GM21723 (cell line): ENCODE results near the gene BCCIP.

Source experiments
- ATAC-seq: cut with Tn5 transposase; IDR thresholded peaks from one replicate; pipeline ENCODE4 v1.9.1; 2021; ENCODE audit warnings: mild to moderate bottlenecking, moderate library complexity; ENCODE audit not compliant: unreplicated experiment

Gene BCCIP

DNA sequence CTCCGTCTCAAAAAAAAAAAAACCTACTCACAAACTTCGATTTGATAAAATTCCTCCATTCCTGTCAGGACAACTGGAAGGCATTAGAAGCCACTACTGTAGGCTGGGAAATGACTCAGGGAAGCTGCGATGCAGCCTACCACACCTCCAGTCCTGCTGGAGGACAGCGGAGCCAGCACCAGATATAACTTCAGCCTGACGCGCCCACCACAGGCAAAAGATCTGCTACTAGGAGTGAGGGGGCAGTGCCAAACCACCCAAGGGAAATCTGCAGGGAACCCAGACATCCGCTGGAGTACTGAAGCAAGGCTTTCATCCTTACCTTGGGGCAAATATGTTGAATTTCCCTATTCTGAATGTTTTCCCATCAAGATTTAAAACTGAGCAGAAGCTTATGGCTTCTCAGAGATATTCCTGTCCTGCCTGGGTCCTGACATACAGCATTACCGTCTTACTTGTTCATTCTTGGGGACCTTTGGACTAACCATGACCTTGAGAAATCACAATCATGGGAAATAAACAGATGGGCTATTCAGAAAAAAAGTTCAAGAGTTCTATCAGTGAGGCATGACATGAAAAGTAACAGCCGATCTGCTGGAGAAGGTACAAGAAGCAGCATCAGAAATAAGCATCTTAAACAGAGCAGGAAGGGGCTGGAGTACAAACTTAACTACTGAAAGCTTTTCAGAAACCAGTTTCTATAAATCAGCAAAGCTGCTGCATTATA, 20.4 kb downstream of the BCCIP start:
- no peak for ATAC-seq

DNA sequence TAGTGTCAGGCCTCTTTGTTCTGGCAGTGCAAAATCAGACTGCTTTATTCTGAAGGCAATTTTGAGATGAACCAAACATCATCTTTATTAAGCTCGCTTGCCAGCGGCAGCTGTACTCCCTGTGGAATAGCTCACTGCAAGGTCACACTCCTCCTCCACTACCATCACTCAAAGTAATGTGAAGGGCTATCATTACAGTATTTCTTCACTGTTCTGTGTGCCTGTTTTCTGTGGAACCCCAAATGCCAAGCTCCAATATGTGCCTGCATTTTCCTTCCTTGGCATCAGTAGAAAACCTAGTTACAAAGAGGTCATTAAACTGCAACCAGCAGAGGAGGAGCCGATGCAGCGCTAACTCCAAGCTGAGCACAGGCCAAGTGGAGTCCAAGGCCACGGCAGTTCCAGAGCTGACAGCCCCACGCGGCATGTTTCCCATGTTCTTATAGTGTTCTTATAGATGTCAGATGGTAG, 21.4 kb downstream of the BCCIP start:
- ATAC-seq: no peak

DNA sequence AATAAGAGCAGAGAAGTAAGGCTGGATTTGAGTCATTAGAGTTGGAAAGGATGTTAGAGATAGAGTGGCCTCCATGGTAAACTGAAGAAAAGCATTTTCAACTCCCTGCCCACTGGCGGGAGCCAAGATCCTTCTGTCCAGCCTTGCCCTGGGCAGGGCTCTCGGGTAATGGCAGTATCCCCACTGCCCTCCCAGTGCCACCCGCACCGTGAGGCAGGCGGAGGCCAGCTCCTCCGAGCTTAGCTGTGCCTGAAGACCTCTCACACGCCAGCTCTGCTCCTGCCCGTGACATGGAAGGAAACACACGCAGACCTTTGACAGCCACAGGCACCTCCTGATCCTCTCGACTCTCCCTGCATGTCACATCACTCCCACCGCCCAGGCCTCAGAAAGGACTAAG, 22.3 kb downstream of the BCCIP start:
- ATAC-seq: no peak

DNA sequence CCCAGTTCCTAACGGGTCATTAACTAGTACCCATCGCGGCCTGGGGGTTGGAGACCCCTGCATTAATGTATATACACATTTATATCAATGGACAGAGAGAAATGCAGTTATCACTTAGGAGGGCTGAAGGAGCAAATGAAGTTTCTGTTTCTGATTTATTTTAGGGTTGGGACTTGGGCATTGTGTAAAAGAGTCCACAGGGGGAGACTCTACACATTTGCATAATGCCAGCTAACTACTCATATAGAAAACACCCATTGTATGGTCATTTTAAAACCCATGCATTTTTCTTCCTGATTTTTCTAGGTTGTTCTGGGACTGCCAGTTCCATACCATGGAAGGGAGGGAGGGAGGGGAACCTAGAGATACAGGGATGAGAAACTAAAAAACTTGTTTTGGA, 23.5 kb downstream of the BCCIP start:
- ATAC-seq: peak; percentile 66

DNA sequence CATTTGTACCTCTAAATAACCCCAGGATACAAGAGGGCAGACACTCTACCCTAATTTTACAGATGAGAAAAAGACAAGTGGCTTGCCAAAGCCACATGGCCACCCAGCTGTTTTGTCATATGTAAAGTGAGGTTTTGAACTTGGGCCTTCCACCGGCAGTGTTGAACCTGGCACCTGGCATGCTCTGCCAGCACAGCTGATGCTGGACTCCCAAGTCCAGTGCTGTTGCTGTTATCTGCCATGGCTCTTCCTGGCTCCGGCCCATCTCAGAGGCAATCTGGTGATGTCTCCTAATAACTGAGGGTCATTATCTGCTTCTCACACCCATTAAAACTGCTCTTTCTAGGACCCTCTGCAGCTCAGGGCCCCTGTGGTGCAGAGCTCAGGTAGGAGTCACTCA, 25.0 kb downstream of the BCCIP start:
- no peak for ATAC-seq

DNA sequence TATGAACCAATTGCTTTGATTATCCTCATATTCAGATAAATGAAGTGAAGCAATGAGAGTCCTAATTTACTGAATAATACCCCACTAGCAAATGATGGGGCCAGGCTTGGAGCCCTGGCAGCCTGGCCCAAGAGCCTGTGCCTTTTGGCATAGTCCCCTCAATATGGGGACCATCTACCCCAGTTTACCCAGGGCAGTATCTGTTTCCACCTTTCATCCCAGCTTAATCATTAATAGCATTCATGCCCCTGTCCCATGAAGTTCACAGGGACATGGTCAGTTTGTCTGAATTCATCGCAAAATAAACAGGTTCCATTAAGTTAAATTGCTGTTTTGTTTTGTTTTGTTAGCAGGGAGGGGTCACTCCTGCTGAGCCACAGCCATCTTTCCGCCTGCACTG, 25.5 kb downstream of the BCCIP start:
- no peak for ATAC-seq

DNA sequence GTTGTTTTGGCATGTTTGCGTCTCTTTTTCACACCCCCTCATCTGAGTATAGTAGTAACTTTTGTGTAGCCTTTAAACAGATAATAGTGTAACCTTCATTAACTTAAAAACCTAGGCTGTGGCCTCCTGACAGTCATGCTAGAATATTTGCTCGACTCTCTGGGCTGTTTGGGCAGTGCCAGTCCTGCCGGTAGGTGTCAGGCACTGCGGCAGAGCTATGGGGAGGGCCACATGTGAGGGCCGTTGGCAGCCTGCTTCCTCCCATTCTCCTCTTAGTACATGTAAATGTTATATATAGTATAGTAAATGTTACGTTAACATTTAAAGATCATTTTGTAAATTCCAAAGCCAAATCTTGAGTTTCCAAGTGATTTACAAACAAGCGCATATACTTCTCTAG, 26.1 kb downstream of the BCCIP start:
- no peak for ATAC-seq

DNA sequence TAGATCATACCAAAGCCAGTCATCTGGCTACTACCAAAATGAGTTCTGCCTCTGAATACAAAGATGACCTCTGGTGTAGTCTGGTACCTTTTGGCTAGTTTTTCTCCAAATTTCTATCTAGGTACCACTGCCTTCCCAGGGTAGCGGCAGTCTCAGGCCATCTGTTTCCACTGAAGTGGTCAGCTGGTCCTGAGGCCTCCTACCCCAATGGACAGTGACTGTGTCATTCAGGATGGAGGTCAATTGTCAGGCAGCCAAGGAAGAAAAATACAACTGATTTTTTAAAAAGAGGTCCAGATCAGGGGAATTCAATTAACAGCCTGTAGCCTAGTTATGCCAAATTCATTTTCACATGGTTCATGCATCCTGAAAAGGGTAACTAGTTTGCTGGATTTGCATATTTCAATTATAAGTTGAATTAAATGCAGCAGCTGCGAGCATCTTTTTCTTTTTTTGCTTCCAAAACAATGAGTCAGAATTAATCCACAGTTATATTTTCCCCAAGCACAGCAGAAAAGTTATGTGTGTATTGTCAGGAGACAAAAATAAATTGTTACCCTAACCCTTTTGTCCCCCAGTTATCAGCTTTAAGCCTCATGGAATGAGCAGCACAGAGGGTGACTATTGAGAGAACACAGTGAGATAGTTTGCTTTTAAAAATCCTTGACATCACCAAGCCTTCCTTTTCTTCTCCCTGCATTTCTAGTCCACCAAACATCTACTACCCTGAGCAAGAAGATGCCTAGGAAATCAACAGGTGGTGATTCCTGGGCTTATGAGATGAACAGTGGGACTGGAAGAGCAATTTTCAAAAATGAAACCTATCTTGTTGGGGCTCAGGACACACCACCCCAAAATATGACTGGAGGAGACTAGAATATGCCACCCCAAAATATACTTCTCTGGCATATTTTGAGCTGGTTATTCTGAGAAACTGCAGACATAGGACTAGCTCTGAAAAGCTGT, 27.7 kb downstream of the BCCIP start:
- no peak for ATAC-seq

DNA sequence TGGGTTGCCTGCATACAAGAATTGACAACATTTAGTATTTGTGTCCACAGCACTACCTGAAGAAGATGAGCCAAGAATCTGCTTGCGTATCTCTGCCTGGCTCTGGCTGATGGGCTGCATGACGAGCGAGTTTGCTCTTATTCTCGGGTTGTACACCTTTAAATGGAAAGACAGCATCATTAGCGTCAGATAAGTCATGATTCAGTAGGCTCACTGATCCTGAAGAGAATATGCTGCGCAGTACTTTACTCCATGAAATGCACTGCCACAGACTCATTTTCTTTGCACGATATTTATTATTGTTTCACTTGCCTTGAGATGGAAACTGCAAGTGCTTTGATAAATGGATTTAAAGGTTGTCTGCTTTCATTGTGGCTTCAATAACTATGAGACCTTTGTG, 29.1 kb downstream of the BCCIP start:
- ATAC-seq: no peak

DNA sequence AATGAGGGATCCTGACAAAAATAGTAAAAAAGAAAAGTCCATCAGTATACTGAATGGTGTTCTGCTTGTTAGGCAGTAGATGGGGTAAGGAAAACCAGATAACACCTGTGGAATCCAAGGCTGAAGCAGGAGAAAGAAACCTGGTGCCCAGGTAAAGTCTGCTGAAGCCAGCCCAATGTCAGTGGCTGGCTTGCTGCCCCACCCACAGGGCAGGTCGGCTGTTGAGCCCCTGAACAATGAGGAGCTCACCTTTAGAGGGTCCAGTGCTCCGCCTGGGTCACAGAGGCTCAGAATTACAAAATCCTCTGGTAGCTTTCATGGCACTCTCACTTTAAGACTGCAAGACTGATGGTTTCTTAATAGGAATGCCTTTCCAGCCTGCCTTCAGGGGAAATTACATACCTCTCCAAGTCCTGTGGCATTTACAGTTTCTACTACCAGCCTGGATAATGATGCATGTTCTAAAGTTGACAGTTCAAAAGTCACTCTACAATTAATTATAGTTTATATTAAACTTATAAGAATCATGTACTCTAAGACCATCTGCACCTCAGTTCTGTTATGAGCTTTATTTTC, 33.9 kb downstream of the BCCIP start:
- no peak for ATAC-seq

DNA sequence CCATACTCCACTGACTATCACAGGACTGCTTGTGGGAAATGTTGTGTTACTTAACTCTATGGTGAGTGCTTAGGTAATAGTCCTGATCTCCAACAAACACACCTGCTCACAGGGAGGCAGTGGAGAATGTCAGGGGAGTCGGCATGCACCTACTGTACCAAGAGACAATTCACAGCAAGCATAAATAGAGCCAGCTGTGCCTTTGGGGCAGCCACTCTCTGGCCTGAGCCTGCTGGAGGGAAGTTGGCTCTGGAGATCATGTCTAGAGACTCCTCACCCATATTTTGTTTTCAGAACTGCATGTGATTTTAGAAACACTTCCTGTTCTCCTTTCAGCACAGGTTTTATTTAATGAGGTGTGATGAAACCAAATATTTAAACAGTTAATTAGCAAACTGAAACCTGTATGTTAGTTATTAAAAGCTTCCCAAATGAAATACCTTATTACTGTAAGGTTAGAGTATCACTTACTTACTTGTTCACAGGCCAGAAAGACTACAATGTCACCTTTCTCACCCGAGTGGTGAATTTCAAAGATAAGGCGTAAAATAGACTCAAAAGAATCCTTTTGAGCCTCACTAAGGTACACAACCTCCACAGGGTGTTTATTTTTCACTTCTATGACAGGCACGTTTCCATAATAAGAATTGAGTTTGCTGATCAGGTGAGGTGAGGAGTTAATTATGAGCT, 35.9 kb downstream of the BCCIP start:
- no peak for ATAC-seq

DNA sequence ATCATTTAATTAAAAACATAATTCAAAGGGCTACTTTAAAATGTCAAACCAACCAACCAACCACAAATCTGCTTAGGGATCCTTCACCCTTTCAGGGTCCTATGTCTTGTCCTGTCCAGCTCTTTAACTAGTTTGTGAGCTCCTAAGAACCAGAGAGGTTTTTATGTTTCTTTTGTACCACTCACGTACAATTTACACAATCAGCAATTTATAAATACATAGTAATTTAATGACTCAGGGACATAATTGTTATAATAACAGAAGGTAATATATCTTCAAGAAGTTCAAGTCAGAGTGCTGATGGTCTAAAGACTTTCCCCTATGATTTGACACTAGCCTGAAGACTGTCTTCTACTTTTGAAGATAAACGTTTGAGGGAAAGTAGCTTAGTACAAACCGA, 41.8 kb downstream of the BCCIP start:
- no peak for ATAC-seq

DNA sequence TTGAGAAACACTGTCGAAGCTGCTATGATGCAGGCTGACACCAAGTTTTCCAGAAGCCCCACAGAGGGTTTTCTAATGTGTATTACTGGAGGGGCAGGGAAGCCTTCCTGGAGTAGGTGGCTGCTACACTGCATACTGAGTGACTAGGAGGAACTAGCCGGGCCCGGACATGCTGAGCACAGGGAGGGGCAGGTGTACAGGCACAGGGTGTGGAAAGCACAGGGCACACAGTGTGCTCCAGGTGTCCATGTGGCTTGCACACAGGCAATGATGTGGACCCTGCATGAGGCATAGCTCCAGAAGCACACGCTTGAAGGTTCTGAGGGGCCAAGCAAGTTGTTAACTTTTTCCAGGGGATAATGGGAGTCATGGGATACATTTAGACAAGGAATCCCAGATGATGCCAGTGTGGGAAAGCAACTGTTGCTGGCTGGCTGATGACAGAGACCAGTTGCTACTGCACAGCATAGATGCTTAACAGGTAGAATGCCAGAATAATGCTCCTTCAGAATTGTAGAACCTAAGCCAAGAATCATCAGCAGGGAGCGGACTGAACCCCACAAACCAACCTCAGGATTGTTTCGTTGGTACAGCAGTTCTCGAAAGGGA, 43.2 kb downstream of the BCCIP start:
- ATAC-seq: no peak

DNA sequence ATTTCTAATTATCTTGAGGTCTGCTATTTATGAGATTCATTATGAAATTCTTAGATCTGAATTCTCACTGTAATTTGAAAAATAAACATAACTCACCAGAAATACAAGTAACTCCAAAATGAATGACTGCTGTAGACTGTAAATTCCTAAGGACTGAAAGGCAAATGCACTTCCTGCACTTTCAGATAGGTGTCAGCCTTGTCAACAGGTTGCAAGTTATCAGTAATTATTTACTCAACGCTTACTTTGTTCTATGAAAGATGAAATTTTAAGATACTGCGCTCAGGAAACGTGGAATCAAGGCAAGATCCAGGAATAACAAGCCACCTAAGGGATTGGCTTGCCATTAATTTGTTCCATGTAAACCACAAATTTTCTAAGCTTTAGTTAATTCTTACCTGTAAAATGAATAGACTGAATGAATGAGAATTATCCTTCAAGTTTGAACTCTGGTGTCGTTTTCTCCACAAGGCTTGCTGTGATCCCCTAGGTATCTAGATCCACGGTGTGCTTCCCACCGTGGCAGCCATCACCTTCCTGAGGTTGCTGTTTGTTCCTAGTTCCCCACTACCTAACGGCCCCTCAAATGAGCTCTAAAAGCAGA, 45.1 kb downstream of the BCCIP start:
- ATAC-seq: peak; percentile 75

DNA sequence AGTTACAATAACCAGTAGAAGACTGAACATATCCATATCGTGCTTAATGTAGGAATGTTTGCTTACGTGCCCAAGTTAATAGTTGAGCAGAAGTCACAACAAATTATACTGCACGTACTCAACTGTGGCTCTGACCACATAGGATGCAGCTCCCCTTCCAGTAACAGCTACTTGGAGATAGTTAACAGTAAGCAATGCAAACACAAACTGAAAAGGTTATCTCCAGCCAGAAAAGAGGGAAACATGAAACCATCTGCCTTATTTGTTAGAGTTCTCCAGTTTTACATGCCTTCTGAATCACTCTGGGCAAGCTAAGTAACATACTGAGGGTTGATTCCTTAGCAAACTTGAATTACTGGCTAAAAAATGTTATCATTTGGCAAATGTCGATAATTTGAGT, 48.0 kb downstream of the BCCIP start:
- no peak for ATAC-seq

DNA sequence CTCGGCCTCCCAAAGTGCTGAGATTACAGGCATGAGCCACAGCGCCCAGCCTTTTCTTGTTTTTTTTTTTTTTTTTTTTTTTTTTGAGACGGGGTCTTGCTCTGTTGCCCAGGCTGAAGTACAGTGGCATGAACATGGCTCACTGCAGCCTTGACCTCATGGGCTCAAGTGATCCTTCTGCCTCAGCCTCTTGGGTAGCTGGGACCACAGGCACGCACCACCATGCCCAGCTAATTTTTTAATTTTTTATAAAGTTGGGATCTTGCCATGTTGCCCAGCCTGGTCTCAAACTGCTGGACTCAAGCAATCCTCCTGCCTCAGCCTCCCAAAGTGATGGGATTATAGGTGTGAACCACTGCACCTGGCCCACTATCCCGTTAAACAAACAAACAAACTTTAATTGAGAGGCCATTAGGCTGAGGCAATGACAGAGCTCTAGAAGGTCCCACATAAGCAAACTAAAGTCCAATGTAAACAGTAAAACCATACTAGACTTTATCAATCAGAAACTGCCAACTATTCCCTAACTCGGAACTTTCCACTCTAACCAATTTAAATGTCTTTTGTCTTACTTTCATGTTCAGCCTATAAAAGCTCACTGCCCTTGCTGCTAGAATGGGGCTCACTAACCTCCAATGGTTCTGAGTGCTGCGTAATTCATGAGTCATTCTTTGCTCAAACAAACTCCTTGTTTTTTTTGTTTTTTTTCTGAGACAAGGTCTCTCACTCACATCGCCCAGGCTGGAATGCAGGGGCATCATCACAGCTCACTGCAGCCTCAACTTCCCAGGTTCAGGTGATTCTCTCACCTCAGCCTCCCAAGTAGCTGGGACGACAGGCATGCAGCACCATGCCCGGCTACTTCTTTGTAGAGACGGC, 55.9 kb downstream of the BCCIP start:
- no peak for ATAC-seq

DNA sequence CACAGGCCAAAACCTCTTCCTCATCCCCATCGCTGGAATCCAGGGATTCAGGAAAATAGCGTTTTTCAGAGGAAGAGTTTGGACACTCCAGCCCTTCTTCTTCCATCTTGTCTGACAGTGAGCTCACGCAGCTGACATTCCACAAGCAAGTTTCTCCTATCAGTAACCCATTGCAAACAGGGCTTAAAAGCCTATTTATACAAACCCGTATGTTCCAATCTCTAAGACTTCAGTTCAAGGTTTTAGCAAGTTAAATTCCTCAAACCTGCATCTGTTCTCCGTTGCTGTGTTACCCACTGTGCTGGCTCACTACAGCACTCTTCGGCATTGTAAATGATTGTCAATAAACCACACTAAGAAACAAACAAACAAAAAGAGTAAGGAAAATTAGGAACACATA, 57.4 kb downstream of the BCCIP start:
- no peak for ATAC-seq

DNA sequence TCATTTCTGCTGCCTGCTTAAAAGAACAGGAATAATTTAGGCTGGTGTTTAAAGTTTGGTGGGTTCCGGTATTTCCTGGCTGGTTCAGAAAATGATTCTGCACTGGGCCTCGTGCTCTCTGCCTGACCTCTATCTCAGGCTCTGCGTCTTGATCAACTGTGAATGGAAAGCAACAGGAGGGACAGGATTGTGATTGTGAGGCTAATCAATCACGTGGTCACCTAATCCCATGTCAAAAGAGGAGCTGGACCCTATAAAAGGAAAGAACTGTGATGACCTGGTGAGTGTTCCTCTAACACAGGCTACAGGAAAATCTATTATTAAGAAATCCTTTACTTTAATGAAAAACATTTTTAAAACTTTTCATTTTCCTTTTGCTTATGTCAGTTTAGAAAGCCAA, 57.8 kb downstream of the BCCIP start, which contains the start of gene DHX32:
Gene DHX32 (minus strand): TSS at position 101 of the 400 bp plus-strand sequence. CDS start 468 bp downstream, outside the sequence.
- ATAC-seq: no peak

DNA sequence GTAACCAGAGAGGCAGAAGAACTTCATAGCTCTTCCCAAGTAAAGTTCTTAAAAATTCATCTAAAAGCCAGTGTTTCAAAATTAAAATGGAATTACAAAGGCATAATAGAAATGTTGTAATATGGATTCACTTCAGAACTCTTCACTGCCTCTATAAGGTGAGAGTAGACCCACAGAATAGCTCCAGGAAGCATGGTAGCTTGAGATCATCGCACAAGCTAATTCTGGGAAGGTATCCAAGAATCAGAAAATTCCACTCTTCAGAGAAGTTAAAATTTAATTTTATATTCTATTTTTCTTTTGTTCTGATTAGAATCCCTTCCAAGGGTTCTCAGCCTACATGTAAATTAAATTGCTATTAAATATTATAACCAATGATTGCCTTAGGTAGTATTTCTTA, 59.2 kb downstream of the BCCIP start:
- ATAC-seq: no peak
